HG02763 (cell line): ENCODE measurements around the gene TKFC.

ENCODE experiments used
- ATAC-seq: cut with Tn5 transposase; IDR thresholded peaks from one replicate; pipeline ENCODE4 v1.9.1; 2021; ENCODE audit warnings: mild to moderate bottlenecking, moderate library complexity; ENCODE audit not compliant: unreplicated experiment

The TKFC gene

GRCh38 chr11:61332797-61333549 lies at the start of gene TKFC, which contains the start of gene DDB1:
Gene TKFC, plus strand, starts transcription at chr11:61333228. Its CDS starts 1,501 bp downstream, at chr11:61334729.
Gene DDB1, minus strand, starts transcription at chr11:61333105. Its CDS starts 137 bp downstream, at chr11:61332968.
- peak; percentile 83 for ATAC-seq

DNA sequence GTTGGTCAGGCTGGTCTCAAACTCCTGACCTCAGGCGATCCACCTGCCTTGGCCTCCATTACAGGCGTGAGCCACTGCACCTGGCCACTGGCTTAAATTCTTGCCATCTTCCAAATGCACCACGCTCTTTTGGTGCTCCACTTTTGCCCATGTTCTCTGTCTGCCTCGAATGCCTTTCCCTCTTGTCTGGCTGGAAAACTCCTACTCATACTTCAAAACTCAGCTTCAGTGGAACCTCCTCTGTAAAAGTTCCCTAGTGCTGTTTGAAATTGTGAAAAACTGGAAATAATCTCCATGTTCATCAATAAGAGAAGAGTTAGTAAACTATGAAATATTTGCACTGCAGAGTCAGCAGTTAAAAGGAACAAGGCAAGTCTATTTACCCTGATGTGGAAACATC lies 49.4 kb upstream of the TKFC start:
- no peak for ATAC-seq

- ATAC-seq: no peak
Observed at GRCh38 chr11:61287338-61287977, 45.6 kb upstream of the TKFC start.

DNA sequence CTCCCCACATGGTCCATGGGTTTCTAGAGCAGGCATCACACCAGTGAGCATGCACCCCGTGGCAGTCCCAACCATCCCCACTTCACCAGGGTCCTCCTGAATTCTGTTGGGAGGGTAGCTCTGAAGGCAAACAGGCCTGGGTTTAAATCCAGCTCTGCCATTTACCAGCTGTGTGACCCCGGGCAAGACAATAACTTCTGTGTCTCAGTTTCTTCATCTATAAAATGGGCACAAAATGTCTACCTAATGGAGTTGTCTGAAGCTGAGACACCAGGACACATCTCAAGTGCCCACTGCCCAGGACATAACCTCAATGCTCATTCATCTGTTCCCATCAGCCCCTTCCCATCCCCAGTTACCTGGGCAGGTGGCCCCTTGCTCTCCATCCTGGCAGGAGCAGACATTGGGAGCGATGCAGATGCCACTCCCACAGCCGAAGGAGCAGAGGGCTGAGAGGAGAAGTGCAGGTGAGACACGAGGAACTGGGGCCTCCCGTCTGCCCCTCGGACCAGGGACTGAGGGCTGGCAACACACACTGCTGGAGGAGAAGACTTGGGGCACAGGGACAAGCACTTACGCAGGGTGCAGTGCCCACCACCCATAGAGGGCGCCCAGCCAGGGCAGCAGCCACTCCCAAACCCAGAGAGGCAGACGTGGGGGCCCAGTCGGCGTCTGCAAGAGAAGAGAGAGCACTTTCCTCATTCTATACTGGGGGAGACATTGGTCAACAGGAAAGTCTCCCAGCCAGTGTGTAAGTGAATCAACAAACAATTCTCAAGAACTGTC lies 41.9 kb upstream of the TKFC start:
- no peak for ATAC-seq

DNA sequence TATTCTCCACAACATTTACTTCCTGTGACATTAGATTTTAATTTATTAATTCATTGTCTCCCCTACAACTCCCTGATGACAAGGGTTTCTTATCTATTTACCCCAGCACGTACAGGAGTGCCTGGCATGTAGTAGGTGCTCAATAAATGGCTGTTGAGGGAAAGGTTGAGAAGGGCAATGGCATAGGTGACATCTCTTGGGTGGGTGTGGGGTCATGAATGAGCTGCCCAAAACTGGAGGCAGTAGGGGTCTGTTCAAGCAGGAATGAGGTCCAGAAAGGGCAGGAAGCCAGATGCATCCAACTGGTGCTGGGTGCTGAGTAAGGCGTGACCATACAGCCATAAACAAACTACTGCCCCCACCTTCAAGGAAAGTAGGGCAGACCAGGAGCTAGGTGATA lies 40.7 kb upstream of the TKFC start:
- ATAC-seq: no peak

DNA sequence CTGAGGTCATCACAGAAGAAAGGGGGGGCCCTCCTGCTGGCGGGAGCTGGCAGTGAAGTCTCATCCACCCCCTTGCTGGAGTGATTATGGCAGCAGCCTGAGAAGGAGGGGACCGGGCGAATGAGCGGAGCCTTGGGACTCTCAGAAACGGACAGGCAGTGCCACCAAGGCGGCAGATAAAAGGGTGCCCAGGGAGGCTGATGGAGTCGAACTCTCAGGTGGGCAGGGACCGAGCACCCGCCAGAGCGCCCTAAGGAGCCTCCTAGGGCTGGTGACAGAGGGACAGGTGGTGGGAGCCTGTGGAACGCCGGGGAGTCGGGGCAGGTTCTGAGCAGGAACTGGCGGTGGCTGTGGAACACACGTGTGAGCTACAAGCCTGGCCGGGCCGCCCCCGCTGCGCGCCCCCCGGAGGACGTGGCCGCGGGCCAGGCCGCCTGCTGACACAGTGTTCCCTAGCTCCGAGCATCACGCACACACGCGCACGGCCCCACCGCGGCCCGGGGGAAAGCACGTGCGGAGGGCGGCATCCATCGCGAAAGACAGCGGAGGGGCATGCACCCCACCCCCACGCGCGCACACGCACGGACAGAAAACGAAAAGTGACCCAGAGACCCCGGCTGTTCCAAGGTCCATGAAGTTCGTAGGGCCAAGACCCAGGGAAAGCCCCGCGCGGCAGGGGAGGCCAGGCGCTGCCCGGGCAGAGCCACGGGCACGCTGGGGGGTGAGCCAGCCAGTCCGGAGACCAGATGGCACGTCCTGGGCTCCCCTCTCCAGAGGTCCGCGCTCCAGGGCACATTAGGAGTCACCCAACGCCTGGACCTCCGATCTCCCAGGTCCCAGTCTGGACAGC lies 38.9 kb upstream of the TKFC start:
- ATAC-seq: peak; percentile 16

GRCh38 chr11:61294717-61295595 lies 38.1 kb upstream of the TKFC start, which contains the start of gene VWCE:
Gene VWCE, minus strand, starts transcription at chr11:61295316. Its CDS starts 279 bp downstream, at chr11:61295037.
- ATAC-seq: peak; percentile 58

DNA sequence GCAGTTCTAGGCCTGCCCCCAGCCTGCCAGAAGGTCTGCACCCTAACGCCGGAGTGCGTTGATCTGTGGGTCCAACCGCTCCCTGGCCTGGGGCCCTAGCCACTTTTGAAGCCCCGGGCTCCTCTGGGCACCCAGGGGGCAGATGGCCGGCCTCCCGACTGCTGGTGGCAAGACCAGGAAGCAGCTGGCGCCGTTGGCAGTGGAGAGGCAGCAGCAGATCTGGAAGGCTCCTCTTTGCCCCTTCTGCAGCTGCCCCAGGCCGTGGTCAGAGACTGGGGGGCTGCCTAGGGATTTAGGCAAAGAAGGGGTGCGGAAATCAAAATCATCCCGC lies 37.5 kb upstream of the TKFC start:
- no peak for ATAC-seq

DNA sequence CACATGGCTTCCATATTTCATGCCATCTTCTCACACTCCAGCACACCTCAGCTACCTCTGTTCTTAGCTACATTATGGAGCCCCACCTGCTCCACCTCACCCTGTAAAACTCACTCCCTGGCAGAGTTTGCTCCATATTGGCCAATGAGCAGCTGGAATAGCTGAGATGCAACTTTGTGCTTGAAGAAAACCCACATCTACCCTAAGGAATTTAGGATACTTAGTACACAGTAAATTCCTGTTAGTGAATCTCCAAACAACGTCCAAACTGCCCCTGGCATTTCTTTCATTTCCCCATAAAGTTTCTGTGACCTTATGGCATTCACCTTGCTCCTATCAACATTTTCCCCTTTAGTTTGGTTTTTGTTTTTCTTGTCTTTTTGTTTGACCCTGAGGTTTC lies 35.7 kb upstream of the TKFC start:
- ATAC-seq: no peak

DNA sequence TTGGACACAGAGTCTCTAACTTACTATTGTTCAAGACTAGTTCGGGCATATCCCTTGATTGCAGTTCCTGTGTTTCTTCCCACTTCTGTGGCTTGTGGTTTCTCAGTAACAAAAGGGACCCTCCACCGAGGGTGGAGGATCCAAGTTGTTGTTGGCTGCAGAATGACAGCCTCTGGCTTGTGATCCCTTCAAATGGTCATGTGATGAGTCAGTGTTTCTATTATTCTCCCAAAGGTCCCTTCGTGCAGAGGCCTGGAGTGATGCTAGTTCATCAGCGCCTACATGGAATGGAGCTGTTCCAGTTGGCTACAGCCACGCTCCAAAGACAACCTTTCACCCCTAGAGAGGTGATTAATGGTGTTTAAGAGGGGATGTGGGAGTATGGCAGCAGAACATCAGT lies 35.3 kb upstream of the TKFC start:
- ATAC-seq: no peak

DNA sequence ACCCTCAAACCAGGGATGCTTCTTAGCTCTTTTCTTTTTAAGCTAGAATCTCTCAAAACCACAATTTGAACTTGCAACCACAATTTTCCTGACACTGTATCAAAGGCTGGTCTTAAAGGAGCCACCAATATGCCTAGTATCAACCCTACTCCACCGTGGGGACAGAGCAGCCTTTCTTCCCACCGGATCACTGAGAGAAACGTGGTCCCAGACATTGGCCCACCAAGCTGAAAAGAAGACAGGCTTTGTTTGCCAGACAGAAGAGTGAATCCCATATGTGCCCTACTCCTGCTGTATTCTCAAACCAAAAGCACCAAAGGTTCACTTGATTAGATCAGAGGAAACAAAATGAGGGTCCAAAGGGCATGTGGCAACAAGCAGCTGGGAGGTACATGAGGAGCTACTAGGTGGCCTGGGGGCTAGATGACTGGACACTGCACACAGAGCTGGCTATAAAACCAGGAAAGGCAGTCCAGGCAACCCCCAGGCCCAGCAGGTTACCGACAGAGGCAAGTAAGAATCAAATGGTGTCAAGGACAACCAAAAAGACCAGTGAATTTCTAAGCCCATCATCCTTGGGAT lies 34.3 kb upstream of the TKFC start:
- no peak for ATAC-seq

- no peak for ATAC-seq
Observed at GRCh38 chr11:61302550-61302949, 30.5 kb upstream of the TKFC start.

- no peak for ATAC-seq
Observed at GRCh38 chr11:61303725-61304124, 29.3 kb upstream of the TKFC start.

- ATAC-seq: no peak
Observed at GRCh38 chr11:61305417-61305816, 27.6 kb upstream of the TKFC start.

DNA sequence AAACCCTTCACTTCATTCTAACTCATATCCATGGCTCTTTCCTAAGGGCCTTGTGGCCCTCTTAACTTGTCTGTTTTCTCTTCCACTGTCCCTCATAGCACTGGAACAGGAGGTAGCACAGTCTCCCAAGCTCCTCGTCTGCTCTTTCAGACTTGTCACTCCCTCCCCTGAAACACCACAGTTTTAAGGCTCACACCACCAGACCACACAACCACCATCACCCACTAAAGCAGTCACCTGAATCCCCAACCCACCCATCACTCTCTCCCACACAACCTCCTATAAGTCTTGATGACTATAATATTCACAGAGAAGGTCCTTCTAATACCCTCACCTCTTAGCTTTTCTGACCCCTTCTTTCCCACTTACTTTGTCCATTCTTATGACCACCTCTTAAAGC lies 26.8 kb upstream of the TKFC start:
- ATAC-seq: no peak

DNA sequence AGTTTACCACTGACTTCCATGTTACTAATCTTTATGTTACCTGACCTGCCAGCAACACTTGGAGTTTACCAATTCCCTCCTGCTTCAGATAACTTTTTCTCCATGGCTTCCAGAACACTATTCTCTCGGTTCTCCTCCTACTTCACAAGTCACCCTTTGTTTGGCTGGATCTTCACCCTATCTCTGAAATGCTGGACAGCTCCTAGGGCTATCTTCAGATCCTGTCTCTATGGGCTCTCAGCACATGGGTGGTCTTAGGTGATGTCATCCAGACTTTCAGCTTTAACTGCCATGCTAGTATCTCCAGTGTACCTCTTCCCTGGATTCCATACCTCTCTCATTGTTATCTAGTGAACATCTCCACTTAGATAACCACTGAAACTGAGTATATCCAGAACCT lies 25.7 kb upstream of the TKFC start:
- no peak for ATAC-seq

DNA sequence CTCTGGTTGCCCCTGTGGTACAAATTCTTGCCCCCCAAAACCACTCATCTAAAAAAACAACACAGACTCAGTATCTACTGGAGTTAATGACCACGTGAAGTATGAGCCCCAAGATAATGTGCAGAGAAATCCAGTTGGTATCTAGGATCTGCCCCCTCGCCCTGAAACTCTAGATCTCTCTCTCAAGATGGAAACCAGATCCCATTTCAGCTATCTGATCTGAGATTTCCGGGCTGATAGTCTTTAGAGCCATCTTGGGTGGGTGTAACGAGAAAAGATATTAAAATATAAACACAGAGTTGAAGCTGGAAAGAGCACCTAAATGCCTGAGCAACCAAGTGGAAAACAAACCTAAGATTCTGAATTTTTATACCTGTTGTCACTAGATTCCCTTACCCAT lies 23.9 kb upstream of the TKFC start:
- no peak for ATAC-seq

GRCh38 chr11:61309739-61310138 lies 23.3 kb upstream of the TKFC start:
- no peak for ATAC-seq

GRCh38 chr11:61310749-61311148 lies 22.3 kb upstream of the TKFC start:
- no peak for ATAC-seq

- no peak for ATAC-seq
Observed at GRCh38 chr11:61315260-61315659, 17.8 kb upstream of the TKFC start.
